K562 (cell line): Measurements from ENCODE around the gene OPRM1. TPM values are rescaled to one million over a fixed set of nuclear protein-coding genes. Genes with fewer than 3 reads are reported as not detected.

Experiments used
- ATAC-seq: fragments of 200-7000 bp; cut with Tn5 transposase; 3 replicates; pipeline ENCODE4 v1.9.1; 2020; ENCODE audit warnings: moderate library complexity
- BruUV-seq: library from RNA; stranded (reverse); fragments of 400-500 nt; replicated peaks from 2 replicates; lab custom pipeline; 2021; lab: Mats Ljungman, UMichigan
- CTCF ChIA-PET: fragments of 300-600 bp; formaldehyde crosslinking; extraction: SDS; loops from one replicate; lab custom pipeline; 2021; ENCODE audit warnings: low intra/inter-chr PET ratio; lab: Yijun Ruan, JAX
- POLR2A ChIA-PET: fragments of 300-600, 350-650 bp; sonication (Branson Sonifier 250); formaldehyde crosslinking; extraction: SDS; loops from one replicate; lab custom pipeline; 2021; ENCODE audit warnings: antibody characterized with exemption, inconsistent platforms; lab: Yijun Ruan, JAX
- DNase-seq, 4 experiments: peaks; one replicate each; pipeline versions ENCODE4 v3.0.0 to v3.0.0-alpha.2; 2011 to 2018; ENCODE audit warnings: low spot score in 3 of 4, mixed read lengths in 3 of 4; ENCODE audit errors: extremely low read depth in 1 of 4
- FAIRE-seq: peaks from 2 replicates; lab custom pipeline; 2011; peaks lifted over from hg19 to GRCh38; lab: Jason Lieb, UNC
- H2AFZ ChIP-seq: 2 replicates; pipeline ENCODE4 v1.6.0; 2011; ENCODE audit warnings: low read depth, low read length, control low read depth, inconsistent platforms
- H3K27ac ChIP-seq: fragments of 200-600 bp; 3 replicates; pipeline ENCODE4 v1.8.0; 2011; ENCODE audit warnings: low read depth, mild to moderate bottlenecking, control low read depth, inconsistent platforms, low read length, moderate library complexity, mixed read lengths; ENCODE audit errors: extremely low read depth
- H3K27me3 ChIP-seq, 2 experiments: fragments of 300-600 bp in 1 of 2; 2 replicates in 1 of 2; 3 replicates in 1 of 2; pipeline versions ENCODE4 v1.6.0 to v1.8.0; 2011; ENCODE audit warnings: inconsistent platforms in 2 of 2, low read length in 2 of 2, mild to moderate bottlenecking in 1 of 2, mixed read lengths in 1 of 2, moderate library complexity in 1 of 2; ENCODE audit not compliant: control insufficient read depth in 2 of 2, insufficient read depth in 2 of 2
- H3K36me3 ChIP-seq: fragments of 300-600 bp; 3 replicates; pipeline ENCODE4 v1.8.0; 2011; ENCODE audit warnings: mild to moderate bottlenecking, low read length, inconsistent platforms; ENCODE audit not compliant: control insufficient read depth, insufficient read depth
- H3K4me1 ChIP-seq, 2 experiments: fragments of 200-600 bp in 1 of 2; replicated peaks in 1 of 2; 2 replicates in 1 of 2; 3 replicates in 1 of 2; pipeline versions ENCODE4 v1.5.1 to v1.8.0; 2011; ENCODE audit warnings: inconsistent platforms in 2 of 2, low read length in 2 of 2, mild to moderate bottlenecking in 1 of 2, mixed read lengths in 1 of 2, moderate library complexity in 1 of 2; ENCODE audit not compliant: control insufficient read depth in 2 of 2, insufficient read depth in 2 of 2
- H3K4me2 ChIP-seq: 2 replicates; pipeline ENCODE4 v1.6.1; 2011; ENCODE audit warnings: low read length, control low read depth, inconsistent platforms, mixed read lengths; ENCODE audit not compliant: insufficient read depth
- H3K4me3 ChIP-seq: fragments of 200-600 bp; sonication (generic), shearing (Covaris generic); 2 replicates; pipeline ENCODE4 v1.5.1; 2016; ENCODE audit warnings: control low read depth, inconsistent platforms
- H3K79me2 ChIP-seq: fragments of 200-600 bp; 3 replicates; pipeline ENCODE4 v1.8.0; 2011; ENCODE audit warnings: low read length, inconsistent platforms; ENCODE audit not compliant: control insufficient read depth, insufficient read depth
- H3K9ac ChIP-seq, 2 experiments: 2 replicates each; pipeline versions ENCODE4 v1.6.0 to v1.6.1; 2011; ENCODE audit warnings: low read depth in 2 of 2, low read length in 2 of 2, control low read depth in 1 of 2, inconsistent platforms in 1 of 2, mild to moderate bottlenecking in 1 of 2, mixed read lengths in 1 of 2; ENCODE audit not compliant: insufficient read depth in 1 of 2
- H3K9me1 ChIP-seq: one replicate; pipeline ENCODE4 v1.6.0; 2011; ENCODE audit warnings: inconsistent platforms, mild to moderate bottlenecking, low read length, moderate library complexity; ENCODE audit not compliant: control insufficient read depth, insufficient read depth
- H3K9me3 ChIP-seq: replicated peaks from 2 replicates; pipeline ENCODE4 v1.5.1; 2011; ENCODE audit warnings: low read depth, low read length, inconsistent platforms; ENCODE audit not compliant: control insufficient read depth, insufficient read depth
- H4K20me1 ChIP-seq: replicated peaks from 2 replicates; pipeline ENCODE4 v1.6.1; 2011; ENCODE audit warnings: low read length, inconsistent platforms, mixed read lengths; ENCODE audit not compliant: control insufficient read depth, insufficient read depth
- ATF4 ChIP-seq: fragments of 450-650 bp; formaldehyde crosslinking; IDR thresholded peaks from 2 replicates; pipeline ENCODE4 v1.4.0; 2022; ENCODE audit warnings: mild to moderate bottlenecking, moderate library complexity
- CHD4 ChIP-seq: fragments of 200-600 bp; sonication (generic); IDR thresholded peaks from 3 replicates; pipeline ENCODE4 v1.6.1; 2012; ENCODE audit warnings: low read depth, mild to moderate bottlenecking, mixed read lengths, low read length, inconsistent platforms; ENCODE audit not compliant: insufficient read depth, insufficient replicate concordance, poor library complexity, severe bottlenecking
- DEAF1 ChIP-seq: fragments of 450-650 bp; formaldehyde crosslinking; IDR thresholded peaks from 2 replicates; pipeline ENCODE4 v1.4.0; 2020; ENCODE audit warnings: mild to moderate bottlenecking, moderate library complexity
- ELF4 ChIP-seq: fragments of 450-650 bp; formaldehyde crosslinking; IDR thresholded peaks from 2 replicates; pipeline ENCODE4 v1.4.0; 2022; ENCODE audit warnings: missing genetic modification characterization
- EWSR1 ChIP-seq: fragments of 450-650 bp; IDR thresholded peaks from 2 replicates; pipeline ENCODE4 v1.6.1; 2018; ENCODE audit warnings: borderline replicate concordance, mild to moderate bottlenecking, low read depth, moderate library complexity; ENCODE audit not compliant: partially characterized antibody
- KDM1A ChIP-seq, 2 experiments: fragments of 450-650 bp; IDR thresholded peaks; 2 replicates each; pipeline ENCODE4 v1.6.1; 2016; ENCODE audit warnings: mild to moderate bottlenecking in 2 of 2
- MTF1 ChIP-seq: fragments of 250-450 bp; sonication (Bioruptor Pico); IDR thresholded peaks from 2 replicates; pipeline ENCODE4 v1.9.0; 2021; ENCODE audit warnings: moderate library complexity, mild to moderate bottlenecking, inconsistent platforms, borderline replicate concordance
- NEUROD1 ChIP-seq: fragments of 150-350 bp; IDR thresholded peaks from 2 replicates; pipeline ENCODE4 v1.6.1; 2014; ENCODE audit warnings: borderline replicate concordance, low read length, low read depth; ENCODE audit not compliant: partially characterized antibody
- NFIC ChIP-seq: fragments of 450-650 bp; IDR thresholded peaks from 2 replicates; pipeline ENCODE4 v1.6.1; 2017; ENCODE audit warnings: mild to moderate bottlenecking, inconsistent platforms
- PHB ChIP-seq: fragments of 250-450 bp; sonication (Bioruptor Pico); IDR thresholded peaks from 2 replicates; pipeline ENCODE4 v1.5.0; 2021
- SRSF1 ChIP-seq: fragments of 200-400 bp; formaldehyde crosslinking; IDR thresholded peaks from 2 replicates; pipeline ENCODE4 v1.6.1; 2017; ENCODE audit warnings: mild to moderate bottlenecking, low read depth, low read length, moderate library complexity
- STAT6 ChIP-seq: sonication (generic); formaldehyde crosslinking; IDR thresholded peaks from 2 replicates; pipeline ENCODE4 v1.8.1; 2023; ENCODE audit warnings: mild to moderate bottlenecking, missing genetic modification reagents
- ZFP36 ChIP-seq: fragments of 150-350 bp; IDR thresholded peaks from 2 replicates; pipeline ENCODE4 v1.6.1; 2018; ENCODE audit warnings: low read length, low read depth; ENCODE audit not compliant: partially characterized antibody
- ZNF24 ChIP-seq: fragments of 450-650 bp; IDR thresholded peaks from 2 replicates; pipeline ENCODE4 v1.6.1; 2016
- ZNF324 ChIP-seq: fragments of 250-450 bp; sonication (Bioruptor Pico); IDR thresholded peaks from 2 replicates; pipeline ENCODE4 v1.4.0; 2020; ENCODE audit warnings: mild to moderate bottlenecking
- ZNF449 ChIP-seq: fragments of 250-450 bp; sonication (Bioruptor Pico); IDR thresholded peaks from 2 replicates; pipeline ENCODE4 v1.8.0; 2022; ENCODE audit warnings: moderate library complexity, mild to moderate bottlenecking, inconsistent platforms
- WGBS: fragments of 100-300 bp; shearing (Covaris generic); methylation state at CpG from one replicate; pipeline ENCODE4 v1.1.6; 2016; ENCODE audit warnings: low coverage, mixed read lengths; ENCODE audit not compliant: insufficient coverage; ENCODE audit errors: missing lambda C conversion rate; 5-methylcytosine and 5-hydroxymethylcytosine counted together
- in situ Hi-C: fragments of 300-500 bp; cut with MboI; formaldehyde crosslinking; loops from 4 replicates; pipeline ENCODE4 v1.15.0; 2018; ENCODE audit warnings: inconsistent platforms, mixed read lengths
- intact Hi-C: fragments of 100-400 bp; cut with micrococcal nuclease; formaldehyde crosslinking; loops from 2 replicates; pipeline ENCODE4 v1.14.2; 2022
- polyA plus RNA-seq, 8 experiments: library from polyadenylated mRNA; depleted of rRNA in 4 of 8; stranded (reverse) in 5 of 8; unstranded in 3 of 8; fragments of >200 nt; fragmentation: Nextera tagmentation in 2 of 8; fragmentation: Illumina TruSeq in 1 of 8; extraction: Ambion mirVana in 2 of 8; extraction: Trizol in 1 of 8; gene quantifications; 2 replicates each; pipeline versions ENCODE4 v1.2.1 to v1.2.3, GENCODE V29; 2011 to 2014; ENCODE audit warnings: inconsistent platforms in 1 of 8, missing spikeins in 1 of 8
- total RNA-seq, 7 experiments: library from RNA; depleted of rRNA in 6 of 7; stranded (reverse); fragments of >200 nt in 6 of 7; fragmentation: Illumina TruSeq in 2 of 7; extraction: Trizol in 2 of 7; gene quantifications; 2 replicates each; pipeline versions ENCODE4 v1.2.1 to v1.2.3, GENCODE V29; 2011 to 2021; ENCODE audit warnings: low replicate concordance in 1 of 7

Gene OPRM1
- total and polyA plus RNA-seq, 9 of the 15 experiments (the other 6 are each of a cell fraction or from before 2014, with no cell fraction given) = not detected

GRCh38 chr6:154041001-154041400 is 2.0 kb downstream of the OPRM1 start (continued):
- TF ChIP-seq ATF4 (CRISPR knock-in tag) (no peak), ZNF449 (CRISPR knock-in tag) (no peak), PHB (CRISPR knock-in tag) (no peak), EWSR1 (no peak), NFIC (no peak), CHD4 (no peak)

- 0% methylated on average over 1 of the region's 1 CpG for WGBS
- Histone ChIP-seq H2AFZ (no peak overlapping the region), H3K27me3 (no peaks in the 10 kb centered on the region), H3K4me2 (no peak overlapping the region), H3K27ac (no peak overlapping the region), H3K9ac (no peak overlapping the region), H3K9me3 (no peaks in the 10 kb centered on the region; the same call in 1 of the 2 replicates), H3K36me3 (no peaks in the 10 kb centered on the region), H3K4me1 (no peaks in the 10 kb centered on the region), H3K79me2 (no peaks in the 10 kb centered on the region), H3K9me1 (no peaks in the 10 kb centered on the region), H4K20me1 (no peaks in the 10 kb centered on the region), H3K4me3 (no peak overlapping the region)
- no peak for FAIRE-seq
- no TSS peak for BruUV-seq
- DNase-seq = no peak
- ATAC-seq = no peak
- CTCF ChIA-PET = no interaction called here
- intact Hi-C loops (no loop called here), in situ Hi-C loops (no loop called here)
- TF ChIP-seq ZFP36 = no peak
- no peak for TF ChIP-seq DEAF1 (CRISPR knock-in tag)
- no peak for TF ChIP-seq ELF4 (CRISPR knock-in tag)
- TF ChIP-seq MTF1 (CRISPR knock-in tag) = no peak
- no peak for TF ChIP-seq STAT6 (CRISPR knock-in tag)
- no peak for TF ChIP-seq SRSF1
- TF ChIP-seq ZNF24 = no peak
- TF ChIP-seq NEUROD1 = no peak
- no peak for TF ChIP-seq KDM1A (IDR thresholded peaks at IDR 0.05)
- no peak for TF ChIP-seq ZNF324 (CRISPR knock-in tag)
- POLR2A ChIA-PET = no interaction called here
Measured at GRCh38 chr6:154053141-154053540, 14.1 kb downstream of the OPRM1 start.
